ENCODE data around the gene ELMO1. TPM values are rescaled to one million over a fixed set of nuclear protein-coding genes. Genes with fewer than 3 reads are reported as not detected.

Gene ELMO1
- total and polyA plus RNA-seq, 2 of the 13 experiments (the other 11 are each of a cell fraction or from before 2014, with no cell fraction given), result 0.11 to 0.17 TPM

GRCh38 chr7:37052705-37053104 lies 396.0 kb downstream of the ELMO1 start (continued):
- no peak for TF ChIP-seq ZHX2 (IDR thresholded peaks at IDR 0.05; ENCODE audit: low read depth)
- 0 out of 2 replicates have a peak, but pooled peaks have one; percentile 32 for TF ChIP-seq ZHX2 (CRISPR knock-in tag; IDR thresholded peaks at IDR 0.05; ENCODE audit: borderline replicate concordance)
- peak; percentile 76 for TF ChIP-seq KAT8 (CRISPR knock-in tag; IDR thresholded peaks at IDR 0.05)
- peak; percentile 63; the same call in 1 of the 2 replicates for TF ChIP-seq ZNF788 (CRISPR knock-in tag; IDR thresholded peaks at IDR 0.05; ENCODE audit: borderline replicate concordance)
- no peak for TF ChIP-seq ZBTB14 (CRISPR knock-in tag; IDR thresholded peaks at IDR 0.05)
- TF ChIP-seq MYC (CRISPR knock-in tag; IDR thresholded peaks at IDR 0.05; ENCODE audit: borderline replicate concordance), result peak; percentile 34; the same call in 1 of the 2 replicates
- 0 out of 2 replicates have a peak, but pooled peaks have one; percentile 29 for TF ChIP-seq ZNF646 (CRISPR knock-in tag; IDR thresholded peaks at IDR 0.05)
- TF ChIP-seq THAP11 (CRISPR knock-in tag; IDR thresholded peaks at IDR 0.05), result peak; percentile 74
- no peak for TF ChIP-seq TOPORS (CRISPR knock-in tag; IDR thresholded peaks at IDR 0.05)
- TF ChIP-seq IKZF1 (IDR thresholded peaks at IDR 0.05), result no peak
- TF ChIP-seq POLR2AphosphoS5 (IDR thresholded peaks at IDR 0.05; ENCODE audit: low read depth, low read length), result no peak
- peak; percentile 83 for TF ChIP-seq ZNF256 (CRISPR knock-in tag; conservative IDR thresholded peaks at IDR 0.05)
- peak; percentile 69; the same call in 1 of the 2 replicates for TF ChIP-seq ZNF230 (CRISPR knock-in tag; IDR thresholded peaks at IDR 0.05)
- TF ChIP-seq SIX1 (CRISPR knock-in tag; IDR thresholded peaks at IDR 0.05; ENCODE audit: borderline replicate concordance), result peak; percentile 68; the same call in 1 of the 2 replicates
- no peak for TF ChIP-seq RBM39 (IDR thresholded peaks at IDR 0.05; ENCODE audit: low read depth, low read length, poor library complexity, severe bottlenecking)
- TF ChIP-seq PPARG (CRISPR knock-in tag; conservative IDR thresholded peaks at IDR 0.05), result peak; percentile 75

All from HepG2 (cell line).